HG03442 (cell line): Measurements from ENCODE around the gene UBE2G2.
"Not testable (repeated sequence)": the region's sequence is repeated elsewhere in the genome, so short reads cannot be mapped to it uniquely, and the experiment has no call there.

ENCODE experiments used
- ATAC-seq: cut with Tn5 transposase; IDR thresholded peaks from one replicate; pipeline ENCODE4 v1.9.1; 2021; ENCODE audit warnings: mild to moderate bottlenecking, moderate library complexity; ENCODE audit not compliant: unreplicated experiment

UBE2G2 gene

GRCh38 chr21:44836666-44837471 lies 35.2 kb upstream of the UBE2G2 start:
- ATAC-seq: no peak

- ATAC-seq: no peak
Measured at GRCh38 chr21:44836349-44836665, 34.7 kb upstream of the UBE2G2 start.

DNA sequence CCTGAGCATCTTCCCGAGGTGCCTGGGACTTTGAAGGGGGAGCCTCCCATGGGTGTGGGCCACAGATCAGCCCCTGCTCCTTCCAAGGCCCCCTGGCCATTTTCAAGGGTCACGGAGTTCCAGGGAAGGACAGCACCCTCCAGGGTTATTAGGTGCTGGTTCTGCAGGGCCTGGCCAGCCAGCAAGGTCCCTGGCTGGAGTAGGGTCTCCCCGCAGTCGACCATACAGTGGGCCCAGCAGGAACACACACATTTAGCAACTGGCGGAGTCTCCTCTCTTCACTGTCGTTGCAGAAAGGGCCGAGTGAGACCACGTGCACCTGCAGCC lies 34.0 kb upstream of the UBE2G2 start:
- ATAC-seq: no peak

DNA sequence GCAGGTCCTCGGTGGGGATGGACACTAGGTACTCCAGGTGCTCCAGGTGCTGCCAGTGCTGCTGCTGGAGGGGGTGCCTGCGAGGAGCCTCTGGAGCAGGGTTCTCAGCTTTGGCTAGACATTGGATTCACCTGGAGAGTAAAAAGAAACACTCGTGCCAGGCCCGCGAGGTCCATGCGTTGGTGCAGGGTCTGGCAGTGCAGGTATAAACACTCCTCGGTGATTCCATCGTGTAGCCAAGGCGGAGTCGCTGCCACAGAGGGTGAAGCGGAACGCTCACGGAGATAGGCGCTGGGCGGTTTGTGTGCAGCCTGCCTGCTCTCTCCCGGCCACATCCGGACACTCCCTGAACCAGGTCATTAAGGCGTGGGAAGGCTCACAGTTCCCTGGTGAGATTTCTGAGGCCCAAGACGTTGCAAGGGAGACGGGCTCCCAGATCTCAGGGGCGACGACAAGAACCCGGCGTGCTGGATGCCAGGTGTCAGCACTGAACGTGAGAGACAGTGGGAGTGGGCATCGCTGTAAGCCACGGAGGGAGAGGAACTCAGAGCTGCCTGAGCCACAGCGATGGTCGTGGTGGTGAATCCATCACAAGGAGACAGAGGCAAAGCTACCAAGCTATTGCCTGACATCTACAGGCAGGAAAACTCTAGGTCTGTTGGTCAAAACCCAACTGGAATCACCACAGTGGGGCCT lies 33.5 kb upstream of the UBE2G2 start:
- no peak for ATAC-seq

GRCh38 chr21:44834231-44834950 lies 32.8 kb upstream of the UBE2G2 start:
- no peak for ATAC-seq

DNA sequence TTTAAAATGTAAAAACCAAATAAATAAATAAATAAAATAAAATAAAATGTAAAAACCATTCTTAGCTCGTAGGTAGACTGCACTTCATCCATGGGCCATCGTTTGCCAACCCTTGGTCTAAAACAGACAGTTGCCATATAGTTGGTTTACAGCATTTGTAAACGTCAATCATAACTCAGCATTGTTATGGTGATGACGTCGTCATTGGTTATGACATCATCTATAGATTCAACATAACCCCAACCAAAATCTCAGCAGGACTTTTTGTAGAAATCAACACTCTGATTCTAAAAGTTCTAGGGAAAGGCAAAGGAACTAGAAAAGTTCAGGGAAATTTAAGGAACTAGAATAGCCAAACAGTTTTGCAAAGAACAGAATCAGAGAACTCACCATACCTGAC lies 32.0 kb upstream of the UBE2G2 start:
- ATAC-seq: no peak

GRCh38 chr21:44832516-44833255 lies 31.1 kb upstream of the UBE2G2 start:
- not testable (repeated sequence) for ATAC-seq

GRCh38 chr21:44831227-44831860 lies 29.7 kb upstream of the UBE2G2 start:
- ATAC-seq: no peak

DNA sequence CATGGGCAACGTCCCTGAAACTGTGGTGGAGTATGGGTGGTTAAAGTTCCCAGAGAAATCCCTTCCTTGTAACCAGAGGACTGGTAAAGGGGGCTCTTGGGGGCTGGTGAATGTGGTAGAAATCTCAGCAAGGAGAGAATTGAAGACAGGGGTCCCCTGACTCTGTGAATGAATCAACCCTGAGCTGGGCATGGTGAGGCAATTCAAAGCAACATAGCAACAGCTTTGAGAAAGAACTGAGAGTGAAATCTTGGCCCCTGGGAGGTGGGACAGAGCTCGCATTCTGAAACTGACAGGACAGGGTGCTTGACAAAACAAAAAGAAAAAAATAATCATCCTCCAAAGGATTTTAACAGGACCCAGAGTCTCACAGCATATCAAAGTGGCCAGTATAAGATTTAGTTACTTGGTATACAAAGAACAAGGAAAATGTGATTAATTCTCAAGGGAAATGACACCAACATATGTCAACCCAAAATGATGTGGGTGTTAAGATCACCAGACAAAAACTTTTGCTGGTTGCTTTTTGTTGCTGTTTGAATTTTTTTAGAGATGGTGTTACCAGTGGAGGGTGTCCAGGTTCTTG lies 28.0 kb upstream of the UBE2G2 start:
- ATAC-seq: no peak

GRCh38 chr21:44828362-44829056 lies 26.9 kb upstream of the UBE2G2 start:
- no peak for ATAC-seq

- ATAC-seq: no peak
Measured at GRCh38 chr21:44823179-44823660, 21.6 kb upstream of the UBE2G2 start.

GRCh38 chr21:44822484-44823178 lies 21.0 kb upstream of the UBE2G2 start:
- no peak for ATAC-seq

- ATAC-seq: no peak
Measured at GRCh38 chr21:44820851-44821250, 19.2 kb upstream of the UBE2G2 start.

DNA sequence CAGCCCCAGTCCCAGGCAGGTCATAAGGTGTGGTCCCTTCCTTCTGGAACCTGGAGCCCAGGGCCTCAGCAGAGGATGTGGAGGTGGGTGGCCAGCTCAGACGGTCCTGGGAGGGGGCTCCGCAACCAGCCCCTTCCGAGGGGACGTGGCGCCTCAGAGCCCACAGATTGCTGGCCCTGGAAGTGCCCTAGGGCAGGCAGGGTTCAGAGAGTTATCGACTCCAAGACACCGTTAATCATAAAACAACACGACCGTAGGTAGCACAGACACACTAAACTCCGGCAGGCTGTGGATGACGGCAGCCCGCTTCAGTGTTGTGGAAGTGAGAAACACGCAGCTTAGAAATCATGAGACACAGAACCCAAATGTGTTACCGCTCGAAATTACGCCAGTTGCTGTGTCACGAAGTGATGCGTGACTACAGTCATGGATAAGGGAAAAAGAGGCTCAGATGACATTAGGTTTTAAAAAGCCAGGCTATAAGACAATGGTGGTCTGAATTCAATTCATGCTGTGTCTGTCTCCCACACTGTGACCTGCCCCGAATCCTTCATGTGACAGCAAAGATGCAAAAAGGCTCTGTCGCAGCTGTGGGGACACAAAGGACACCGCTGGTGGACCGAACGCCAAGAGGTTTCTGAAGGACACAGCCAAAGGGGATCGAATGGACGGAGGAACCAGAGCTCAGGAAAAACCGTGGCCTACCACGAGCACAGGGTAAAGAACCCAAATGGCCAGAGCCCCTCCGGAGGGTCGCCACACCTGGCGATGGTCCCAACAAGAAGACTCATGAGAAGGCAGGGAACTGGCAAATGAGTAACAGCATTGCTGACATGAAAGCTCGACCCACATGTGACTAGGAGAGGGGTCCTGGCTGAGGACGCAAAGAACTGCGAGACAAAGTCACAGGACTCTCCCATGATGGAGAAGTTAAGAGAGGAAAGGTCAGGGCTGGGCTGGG lies 17.9 kb upstream of the UBE2G2 start:
- no peak for ATAC-seq

DNA sequence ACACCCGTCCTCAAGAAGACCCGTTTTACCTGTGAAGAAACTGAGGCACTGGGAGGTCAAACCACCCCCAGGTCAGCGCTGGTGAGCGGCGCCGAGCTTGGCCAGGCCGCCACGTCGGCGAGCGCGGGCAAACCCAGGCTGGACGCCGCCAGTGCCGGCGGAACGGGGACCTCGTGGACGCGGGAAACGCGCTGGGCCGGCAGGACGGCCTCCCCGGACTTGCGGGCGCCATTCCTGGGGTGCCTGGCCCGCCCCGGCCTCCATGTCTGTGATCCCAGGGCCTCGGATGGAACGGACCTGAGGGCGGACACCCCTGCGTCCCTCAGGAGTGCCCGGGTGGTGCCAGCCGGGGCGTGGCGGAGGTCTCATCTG lies 17.0 kb upstream of the UBE2G2 start:
- peak; percentile 4 for ATAC-seq

- ATAC-seq: peak; percentile 48
Measured at GRCh38 chr21:44817914-44818639, 16.5 kb upstream of the UBE2G2 start, which contains the start of gene SUMO3. TSS of gene SUMO3 (minus strand) at chr21:44818062. CDS start at chr21:44817968, 94 bp downstream.

DNA sequence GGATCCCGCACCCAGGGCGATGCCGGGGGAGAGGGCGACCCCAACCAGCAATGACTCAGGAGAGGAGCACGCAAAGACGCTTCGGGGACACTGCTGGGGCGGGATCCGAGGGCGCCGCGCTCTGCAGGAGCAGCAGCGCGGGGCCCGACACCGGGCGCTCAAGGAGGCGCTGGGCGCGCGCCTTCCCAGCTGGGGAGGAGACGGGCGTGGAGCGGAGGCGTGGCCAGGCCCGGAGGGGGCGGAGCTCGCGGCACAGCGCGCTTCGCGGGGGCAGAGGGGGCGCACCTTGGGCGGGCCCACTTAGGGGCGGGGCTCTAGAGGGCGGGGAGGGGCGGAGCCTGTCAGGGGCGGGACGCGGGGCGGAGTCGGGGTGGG lies 15.9 kb upstream of the UBE2G2 start:
- peak; percentile 62 for ATAC-seq
